D341Med (cell line): Measurements from ENCODE around the gene ARIH2.

Experiments
- DNase-seq: peaks from one replicate; pipeline ENCODE4 v3.0.0; 2012; ENCODE audit warnings: low spot score

The ARIH2 gene

GRCh38 chr3:49020330-49021212, 101.9 kb downstream of the ARIH2 start:
- peak; percentile 72 for DNase-seq

- peak; percentile 94 for DNase-seq
These were observed 102.7 kb downstream of the ARIH2 start for GRCh38 chr3:49021213-49021812.

- peak; percentile 91 for DNase-seq
These were observed 103.4 kb downstream of the ARIH2 start, which contains the start of gene NDUFAF3 for GRCh38 chr3:49021813-49022687. Gene NDUFAF3, plus strand, starts transcription at chr3:49022121. Its CDS starts 24 bp downstream, at chr3:49022145.

- no peak for DNase-seq
These were observed 104.1 kb downstream of the ARIH2 start for GRCh38 chr3:49022688-49023171.

GRCh38 chr3:49023775-49024174, 105.1 kb downstream of the ARIH2 start:
- no peak for DNase-seq

- DNase-seq, result no peak
These were observed 105.8 kb downstream of the ARIH2 start for GRCh38 chr3:49024449-49024848.

GRCh38 chr3:49025005-49025792, 106.6 kb downstream of the ARIH2 start:
- DNase-seq, result no peak

GRCh38 chr3:49025793-49026520, 107.3 kb downstream of the ARIH2 start:
- DNase-seq, result no peak

- DNase-seq, result no peak
These were observed 107.9 kb downstream of the ARIH2 start for GRCh38 chr3:49026536-49026935.

- no peak for DNase-seq
These were observed 109.0 kb downstream of the ARIH2 start for GRCh38 chr3:49027634-49028033.

GRCh38 chr3:49028298-49028672, 109.6 kb downstream of the ARIH2 start:
- DNase-seq, result no peak

GRCh38 chr3:49028673-49029562, 110.3 kb downstream of the ARIH2 start, which contains the start of gene IMPDH2:
Gene IMPDH2, minus strand, starts transcription at chr3:49029398. Its CDS starts 48 bp downstream, at chr3:49029350.
- DNase-seq, result peak; percentile 97

- no peak for DNase-seq
These were observed 110.9 kb downstream of the ARIH2 start for GRCh38 chr3:49029563-49029884.

- no peak for DNase-seq
These were observed 111.7 kb downstream of the ARIH2 start for GRCh38 chr3:49030321-49030720.

- no peak for DNase-seq
These were observed 114.1 kb downstream of the ARIH2 start for GRCh38 chr3:49032646-49033304.

GRCh38 chr3:49034650-49035049, 116.0 kb downstream of the ARIH2 start:
- no peak for DNase-seq

- DNase-seq, result no peak
These were observed 116.6 kb downstream of the ARIH2 start for GRCh38 chr3:49035281-49035680.
